ENCODE measurements around the gene PXMP4.

Gene PXMP4

GRCh38 chr20:33731693-33732165, 11.6 kb upstream of the PXMP4 start, which contains the start of gene ZNF341:
TSS of gene ZNF341 (plus strand) at chr20:33731996. CDS start at chr20:33732022, 26 bp downstream.
- peak; percentile 87 to 91 for DNase-seq

DNA sequence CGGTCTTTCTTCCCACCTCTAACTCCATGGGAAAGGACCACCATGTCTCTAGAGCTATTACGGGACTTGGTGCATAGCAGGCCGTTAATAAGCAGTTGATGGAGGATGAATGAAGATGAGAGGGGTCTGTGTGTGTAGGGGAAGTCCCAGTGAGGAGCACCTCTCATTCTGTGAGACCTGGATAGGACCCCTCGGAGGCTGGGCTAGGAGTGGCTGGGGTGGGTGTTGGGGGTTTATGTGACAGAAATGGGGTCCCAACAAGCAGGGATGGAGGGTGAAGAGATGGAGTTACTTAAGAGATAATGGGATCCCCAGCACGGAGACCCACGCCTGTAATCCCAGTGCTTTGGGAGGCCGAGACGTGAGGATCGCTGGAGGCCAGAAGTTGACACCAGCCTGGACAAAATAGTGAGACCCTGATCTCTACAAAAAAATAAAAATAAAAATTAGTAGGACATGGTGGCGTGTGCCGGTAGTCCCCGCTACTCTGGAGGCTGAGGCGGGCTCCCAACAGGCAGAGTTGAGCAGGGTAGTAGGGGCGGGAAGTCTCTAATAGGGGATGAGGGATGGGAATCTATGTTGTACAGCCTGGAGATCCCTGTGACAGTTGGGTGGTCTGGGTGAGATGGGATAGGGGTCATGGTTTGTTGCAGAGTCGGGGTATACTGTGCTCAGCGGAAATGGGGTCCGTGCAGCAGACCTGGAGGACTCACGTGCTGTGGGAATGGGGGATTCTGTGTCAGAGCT, 11.0 kb upstream of the PXMP4 start:
- no peak for DNase-seq

- DNase-seq: no peak
Observed at GRCh38 chr20:33729101-33729500, 9.0 kb upstream of the PXMP4 start.

DNA sequence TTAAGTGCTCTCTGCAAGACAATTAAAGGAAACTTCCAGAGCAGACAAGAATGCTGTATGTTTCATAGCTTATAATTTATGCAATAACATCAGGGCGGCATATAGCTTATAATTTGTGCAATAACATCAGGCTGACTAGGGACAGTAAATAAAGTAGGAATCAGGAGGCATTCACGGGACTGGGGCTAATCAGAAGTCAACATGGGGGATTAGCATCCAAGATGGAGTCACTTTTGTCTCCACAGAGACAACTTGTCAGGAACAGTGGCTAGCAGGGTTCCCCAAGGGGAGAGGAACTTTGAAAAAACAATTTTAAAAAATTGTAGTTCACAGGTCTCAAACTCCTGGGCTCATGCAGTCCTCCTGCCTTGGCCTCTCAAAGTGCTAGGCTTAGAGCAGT, 8.4 kb upstream of the PXMP4 start:
- DNase-seq: no peak

- no peak for DNase-seq
Observed at GRCh38 chr20:33727806-33728205, 7.7 kb upstream of the PXMP4 start.

- DNase-seq: no peak
Observed at GRCh38 chr20:33727115-33727479, 7.0 kb upstream of the PXMP4 start.

- DNase-seq: no peak
Observed at GRCh38 chr20:33725607-33726264, 5.6 kb upstream of the PXMP4 start.

DNA sequence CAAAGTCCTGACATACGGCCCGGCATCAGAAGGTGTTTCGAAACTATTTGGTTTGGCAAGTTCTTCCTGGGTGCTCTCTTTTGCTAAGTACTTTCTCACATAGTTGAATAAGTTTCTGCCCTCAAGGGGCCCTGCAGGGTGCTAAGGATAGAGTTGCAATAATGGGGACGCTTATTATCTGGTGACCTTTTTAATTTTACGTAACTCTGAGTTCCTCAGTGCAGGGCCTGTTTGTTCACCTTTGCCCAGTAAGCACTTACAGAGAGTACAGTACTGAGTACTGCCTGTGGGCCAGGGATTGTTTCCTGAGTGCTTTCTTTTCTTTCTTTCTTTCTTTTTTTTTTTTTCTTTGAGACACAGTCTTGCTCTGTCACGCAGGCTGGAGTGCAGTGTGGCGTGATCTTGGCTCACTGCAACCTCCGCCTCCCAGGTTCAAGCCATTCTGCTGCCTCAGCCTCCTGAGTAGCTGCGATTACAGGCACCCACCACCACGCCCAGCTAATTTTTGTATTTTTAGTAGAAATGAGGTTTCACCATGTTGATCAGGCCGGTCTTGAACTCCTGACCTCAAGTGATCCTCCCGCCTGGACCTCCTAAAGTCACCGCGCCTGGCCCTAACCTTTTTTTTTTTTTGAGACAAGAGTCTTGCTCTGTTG, 4.5 kb upstream of the PXMP4 start:
- peak; percentile 94 to 97 for DNase-seq

DNA sequence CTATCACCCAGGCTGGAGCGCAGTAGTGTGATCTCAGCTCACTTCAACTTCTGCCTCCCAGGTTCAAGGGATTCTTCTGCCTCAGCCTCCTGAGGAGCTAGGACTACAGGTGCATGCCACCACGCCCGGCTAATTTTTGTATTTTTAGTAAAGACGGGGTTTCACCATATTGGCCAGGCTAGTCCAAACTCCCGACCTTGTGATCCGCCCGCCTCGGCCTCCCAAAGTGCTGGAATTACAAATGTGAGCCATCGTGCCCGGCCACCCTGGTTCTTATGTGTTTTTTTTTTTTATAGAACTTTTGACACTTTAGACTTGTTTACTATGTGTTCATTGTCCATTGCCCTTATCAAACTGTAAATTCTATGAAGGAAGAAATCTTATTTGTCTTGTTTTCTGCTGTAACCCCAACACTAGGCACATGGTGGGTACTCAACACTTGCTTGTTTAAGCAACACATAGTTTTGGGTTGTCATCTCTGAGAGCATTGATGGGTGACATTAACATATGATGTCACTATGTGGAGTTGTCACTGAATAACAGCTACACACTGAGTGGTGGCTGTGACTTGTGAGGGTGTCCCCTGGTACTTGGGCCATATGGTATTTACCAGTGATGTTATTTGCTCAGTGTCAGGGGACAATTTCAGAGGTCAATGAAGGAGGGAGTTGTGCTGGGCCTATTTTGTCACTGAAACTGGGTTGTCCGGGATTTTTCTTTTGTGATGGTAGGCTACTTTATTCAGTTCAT, 1.5 kb upstream of the PXMP4 start:
- DNase-seq: no peak

GRCh38 chr20:33719277-33719988, 677 bp downstream of the PXMP4 start:
- no peak for DNase-seq

DNA sequence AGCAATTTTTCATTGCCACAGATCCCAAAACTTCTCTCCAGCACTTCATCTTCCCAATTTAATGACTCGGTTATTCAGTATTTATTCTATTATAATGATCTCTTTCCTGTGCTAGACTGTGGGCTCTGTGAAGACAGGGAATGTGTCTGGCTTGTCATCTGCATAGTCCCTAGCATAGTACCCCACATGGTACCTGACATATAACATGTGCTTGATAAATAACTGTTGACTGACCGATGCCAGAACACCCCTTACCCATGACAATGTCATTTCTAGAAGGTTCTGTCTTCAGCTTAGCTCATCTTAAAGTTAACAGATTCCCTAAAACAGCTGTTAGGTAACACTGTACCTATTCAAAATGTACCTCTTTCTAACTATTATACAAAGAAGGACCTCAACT, 3.6 kb downstream of the PXMP4 start:
- no peak for DNase-seq

DNA sequence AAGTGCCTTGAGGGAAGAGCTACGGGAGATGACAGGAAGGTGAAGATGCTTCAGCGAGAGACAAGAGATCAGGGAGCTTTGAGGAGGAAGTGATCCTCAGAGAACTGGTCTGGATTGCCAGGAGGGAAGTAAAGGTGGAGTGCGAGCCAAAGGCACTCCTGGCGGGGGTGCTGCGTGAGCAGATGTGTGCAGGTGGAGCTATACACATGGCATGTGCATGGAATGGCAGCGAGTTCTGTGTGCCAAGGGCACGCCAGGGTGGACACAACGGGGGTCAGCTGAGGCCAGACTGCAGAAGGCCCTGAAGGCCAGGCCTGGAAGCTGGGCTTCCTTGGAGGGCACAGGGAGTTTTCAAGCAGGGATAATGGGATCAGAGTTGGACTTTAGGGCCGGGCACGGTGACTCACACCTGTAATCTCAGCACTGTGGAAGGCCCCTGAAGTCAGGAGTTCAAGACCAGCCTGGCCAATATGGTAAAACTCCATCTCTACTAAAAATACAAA, 6.2 kb downstream of the PXMP4 start:
- no peak for DNase-seq

GRCh38 chr20:33711446-33711738, 8.7 kb downstream of the PXMP4 start:
- DNase-seq: no peak

- no peak for DNase-seq
Observed at GRCh38 chr20:33710681-33711445, 9.2 kb downstream of the PXMP4 start.

GRCh38 chr20:33709905-33710541, 10.1 kb downstream of the PXMP4 start:
- no peak for DNase-seq

- no peak for DNase-seq
Observed at GRCh38 chr20:33709398-33709797, 10.7 kb downstream of the PXMP4 start.

GRCh38 chr20:33707668-33708067, 12.4 kb downstream of the PXMP4 start:
- DNase-seq: no peak

GRCh38 chr20:33704197-33704924, 15.7 kb downstream of the PXMP4 start:
- no peak for DNase-seq

DNA sequence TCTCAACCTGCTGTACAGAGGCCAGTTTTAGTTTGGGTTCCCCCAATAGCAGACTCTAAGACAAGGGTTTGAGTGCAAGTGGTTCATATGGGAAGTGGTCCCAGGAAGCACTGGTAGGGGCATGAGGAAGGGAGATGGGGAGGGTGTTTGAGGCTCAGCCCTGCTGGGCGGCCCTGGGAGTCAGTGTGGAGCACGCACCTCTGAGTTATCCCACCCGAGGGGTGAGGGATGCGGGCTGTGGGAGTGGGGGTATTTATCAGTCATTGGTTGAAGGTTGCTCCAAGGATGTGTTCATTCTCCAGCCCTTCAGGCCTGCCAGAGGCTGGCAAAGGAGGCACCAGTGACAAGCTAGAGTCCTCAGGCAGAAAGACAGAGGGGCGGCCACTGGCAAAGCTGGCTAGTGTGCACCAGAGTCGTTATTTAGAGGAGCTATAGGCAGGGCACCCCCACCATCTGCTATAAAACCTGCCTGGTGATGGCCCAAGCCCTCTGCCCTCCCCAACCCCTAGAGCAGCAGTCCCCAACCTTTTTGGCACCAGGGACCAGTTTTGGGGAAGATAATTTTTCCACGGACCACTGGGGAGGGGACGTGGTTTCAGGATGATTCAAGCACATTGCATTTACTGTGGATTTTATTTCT, 16.5 kb downstream of the PXMP4 start:
- no peak for DNase-seq

- DNase-seq: no peak
Observed at GRCh38 chr20:33702861-33703260, 17.2 kb downstream of the PXMP4 start.
